ENCODE results near the gene TECTA.
A peak's percentile ranks its signal among the peaks of the same experiment; 100 is the strongest.
"Not testable (repeated sequence)": the region's sequence is repeated elsewhere in the genome, so short reads cannot be mapped to it uniquely, and the experiment has no call there.

The TECTA gene

DNA sequence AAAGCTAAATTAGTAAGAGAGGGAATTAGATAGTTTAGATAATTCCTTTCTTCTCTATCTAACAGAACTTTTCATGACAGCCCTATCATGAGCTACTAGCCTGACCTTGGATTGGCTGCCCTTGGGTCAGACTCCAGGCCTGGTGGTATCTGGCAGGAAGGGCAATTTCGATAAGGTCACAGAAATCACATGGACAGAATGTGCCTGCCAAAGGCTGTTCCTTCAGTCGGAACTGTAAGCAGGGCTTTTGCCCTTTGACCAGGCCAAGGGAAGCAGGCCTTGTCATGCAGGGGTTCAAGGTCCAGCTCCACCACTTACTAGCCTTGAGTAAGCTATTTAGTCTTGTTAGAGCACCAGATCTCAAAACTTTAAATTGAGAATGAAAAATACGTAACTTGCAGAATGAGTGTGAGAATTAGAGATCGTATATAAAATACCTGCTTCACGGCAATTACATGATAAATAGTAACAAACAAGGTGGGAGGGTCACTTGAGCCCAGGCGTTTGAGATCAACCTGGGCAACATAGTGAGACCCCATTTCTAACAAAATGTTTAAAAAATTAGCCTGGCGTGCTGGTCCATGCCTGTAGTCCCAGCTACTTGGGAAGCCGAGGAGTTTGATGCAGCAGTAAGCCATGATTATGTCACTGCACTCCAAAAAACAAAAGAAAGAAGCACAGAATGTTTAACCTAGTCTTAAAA lies 130.7 kb downstream of the TECTA start:
- peaks cover 1% of the 10 kb centered on the region for H3K9me3 Mint-ChIP-seq
- ATAC-seq (ENCODE audit: low read depth) (no peak), DNase-seq (ENCODE audit: low spot score in 2 of 2) (no peak)
- no peaks in the 10 kb centered on the region for H3K36me3 Mint-ChIP-seq
- no peak overlapping the region for H3K27ac Mint-ChIP-seq
- H3K27me3 Mint-ChIP-seq, result peaks cover 5% of the 10 kb centered on the region
- H3K4me1 Mint-ChIP-seq, result peaks cover 7% of the 10 kb centered on the region
- no peak overlapping the region for H3K4me3 Mint-ChIP-seq

DNA sequence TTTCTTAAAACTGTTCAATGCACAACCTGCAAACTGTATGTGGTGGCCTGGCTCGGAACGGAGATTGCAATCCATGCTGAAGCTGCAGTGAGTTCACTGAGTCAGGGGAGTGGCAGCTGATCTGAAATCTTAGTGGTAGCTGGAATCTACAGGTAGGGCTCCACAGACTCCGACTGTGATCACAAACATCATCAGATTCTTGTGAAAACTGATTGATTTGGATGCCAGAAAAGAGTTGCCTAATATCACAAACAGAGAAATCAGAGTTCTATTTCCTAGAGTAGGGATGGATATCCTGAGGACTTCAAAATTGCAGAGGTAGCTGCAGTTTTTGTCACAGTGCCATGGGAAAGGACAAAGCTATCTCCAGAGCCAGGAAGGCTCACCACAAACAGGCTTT lies 134.0 kb downstream of the TECTA start:
- H3K27me3 Mint-ChIP-seq, result peaks cover 1% of the 10 kb centered on the region

DNA sequence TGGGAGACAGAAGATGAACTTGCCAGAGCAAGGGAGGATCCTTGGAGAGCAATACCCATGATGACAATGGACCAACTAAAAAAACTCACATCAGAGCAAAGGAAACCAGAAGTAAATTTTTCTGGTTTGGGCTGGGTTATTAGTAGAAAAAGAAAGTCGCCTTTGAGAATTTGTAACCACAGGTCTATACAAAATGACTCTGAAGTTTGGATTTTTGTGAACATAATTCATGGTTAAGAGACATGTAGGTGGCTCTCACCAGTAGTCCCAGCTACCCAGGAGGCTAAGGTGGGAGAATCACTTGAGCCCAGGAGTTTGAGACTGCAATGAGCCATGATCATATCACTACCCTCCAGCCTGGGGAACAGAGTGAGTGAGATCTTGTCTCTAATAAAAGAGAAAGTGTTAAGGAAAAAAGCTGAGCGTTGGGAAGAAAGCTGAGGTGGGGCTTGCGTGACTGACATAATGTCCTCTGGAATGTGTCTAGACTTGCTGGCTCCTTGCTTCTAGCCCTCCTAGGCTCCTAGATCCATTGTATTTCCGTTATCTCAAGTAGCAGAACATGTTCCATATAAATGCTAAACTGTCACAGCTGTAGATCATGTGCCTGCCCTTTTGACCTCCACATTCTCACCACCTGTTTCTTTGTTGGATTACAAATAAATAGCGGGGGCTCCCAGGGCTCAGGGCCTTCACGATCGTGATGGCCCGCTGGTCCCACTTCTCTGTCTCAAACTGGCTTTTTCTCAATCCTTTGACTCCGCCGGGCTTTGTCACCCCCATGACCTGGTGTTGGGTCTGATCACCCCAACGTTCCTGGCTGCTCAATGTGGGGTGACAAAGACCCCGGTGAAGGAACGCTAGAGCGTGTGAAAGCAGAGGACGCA lies 135.3 kb downstream of the TECTA start:
- DNase-seq (ENCODE audit: low spot score in 2 of 2) (no peak), ATAC-seq (ENCODE audit: low read depth) (no peak)
- H3K4me3 Mint-ChIP-seq, result peak overlapping the region; percentile 74

More for the DNA sequence above, 134.0 kb downstream of the TECTA start:
- Mint-ChIP-seq H3K27ac (no peak overlapping the region), H3K9me3 (no peaks in the 10 kb centered on the region), H3K4me1 (peaks cover 12% of the 10 kb centered on the region), H3K4me3 (no peak overlapping the region), H3K36me3 (no peaks in the 10 kb centered on the region)
- no peak for ATAC-seq (ENCODE audit: low read depth)
- no peak for DNase-seq (ENCODE audit: low spot score in 2 of 2)

DNA sequence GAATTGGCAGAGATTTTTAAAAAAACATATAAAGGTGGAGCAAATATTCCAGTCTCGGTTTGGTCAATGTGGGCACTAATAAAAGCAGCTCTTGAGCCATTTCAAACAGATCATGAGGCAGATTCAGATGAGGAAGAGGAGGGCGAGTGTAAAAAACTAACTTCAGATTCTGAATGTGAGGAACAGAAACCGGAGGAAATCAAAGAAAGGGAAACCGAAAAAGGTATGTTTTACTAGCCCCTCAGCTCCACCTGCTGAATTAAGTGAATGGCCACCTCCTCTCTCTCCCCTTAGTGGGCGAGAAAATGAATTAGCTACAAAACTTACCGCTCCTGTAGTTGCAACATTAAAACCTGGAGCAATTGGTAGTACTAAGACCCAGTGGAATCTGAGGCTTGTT lies 136.2 kb downstream of the TECTA start:
- Mint-ChIP-seq H3K27ac (peak overlapping the region; percentile 70), H3K4me3 (peak overlapping the region; percentile 74), H3K4me1 (peaks cover 12% of the 10 kb centered on the region)
- DNase-seq (ENCODE audit: low spot score in 2 of 2) (peak in 1 of 2 donors; percentile 26), ATAC-seq (ENCODE audit: low read depth) (peak; percentile 80)
- H3K36me3 Mint-ChIP-seq, H3K27me3 Mint-ChIP-seq, H3K9me3 Mint-ChIP-seq: not testable (repeated sequence)

More for the DNA sequence above, 135.3 kb downstream of the TECTA start:
- peaks cover 12% of the 10 kb centered on the region for H3K4me1 Mint-ChIP-seq
- H3K36me3 Mint-ChIP-seq, result no peaks in the 10 kb centered on the region
- H3K27ac Mint-ChIP-seq, result peak overlapping the region; percentile 70
- peaks cover 2% of the 10 kb centered on the region for H3K27me3 Mint-ChIP-seq
- H3K9me3 Mint-ChIP-seq, result no peaks in the 10 kb centered on the region

DNA sequence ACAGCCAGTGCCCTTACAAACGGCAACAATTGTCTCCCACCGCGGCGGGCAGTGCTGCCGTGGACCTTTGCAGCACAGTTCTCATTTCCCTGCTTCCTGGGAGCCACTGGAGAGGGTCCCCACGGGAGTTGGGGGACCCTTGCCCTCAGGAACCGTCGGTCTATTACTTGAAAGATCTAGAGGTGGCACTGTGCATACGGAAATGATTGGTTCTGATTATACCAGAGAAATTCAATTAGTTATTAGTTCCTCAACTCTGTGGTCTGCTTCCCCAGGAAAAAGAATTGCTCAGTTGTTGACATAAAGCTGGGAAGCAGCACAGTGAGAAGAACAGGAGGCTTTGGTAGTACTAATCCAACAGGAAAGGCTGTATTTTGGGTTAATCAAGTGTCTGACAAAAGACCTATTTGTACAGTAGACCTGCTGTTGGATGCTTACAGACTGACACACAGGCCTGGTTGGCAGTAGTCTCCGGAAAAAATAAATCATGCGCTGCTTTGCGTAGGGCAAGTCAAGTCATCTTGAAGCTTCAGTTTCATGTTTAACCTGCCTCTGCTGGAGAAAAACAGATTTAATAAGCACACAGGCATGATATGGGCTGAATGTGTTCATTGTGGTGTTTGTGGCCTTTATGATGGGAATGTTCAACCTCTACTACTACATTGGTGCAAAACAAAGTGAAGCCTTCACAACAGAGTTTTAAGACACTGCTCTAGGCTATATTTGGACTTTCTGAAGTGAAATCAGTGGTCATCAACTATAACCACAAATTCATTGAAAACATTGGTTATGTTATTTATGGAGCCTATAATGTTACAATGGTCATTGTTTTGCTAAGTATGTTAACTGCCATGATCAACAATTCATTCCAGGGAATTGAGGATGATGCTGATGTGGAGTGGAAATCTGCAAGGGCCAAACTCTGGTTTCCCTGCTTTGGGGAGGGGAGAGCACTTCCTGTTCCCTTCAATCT lies 136.9 kb downstream of the TECTA start:
- peak; percentile 56 for ATAC-seq (ENCODE audit: low read depth)
- Mint-ChIP-seq H3K4me3 (peak overlapping the region; percentile 74), H3K36me3 (no peaks in the 10 kb centered on the region), H3K4me1 (peaks cover 12% of the 10 kb centered on the region), H3K27ac (peak overlapping the region; percentile 70), H3K27me3 (peaks cover 2% of the 10 kb centered on the region), H3K9me3 (no peaks in the 10 kb centered on the region)
- no peak for DNase-seq (ENCODE audit: low spot score in 2 of 2)

DNA sequence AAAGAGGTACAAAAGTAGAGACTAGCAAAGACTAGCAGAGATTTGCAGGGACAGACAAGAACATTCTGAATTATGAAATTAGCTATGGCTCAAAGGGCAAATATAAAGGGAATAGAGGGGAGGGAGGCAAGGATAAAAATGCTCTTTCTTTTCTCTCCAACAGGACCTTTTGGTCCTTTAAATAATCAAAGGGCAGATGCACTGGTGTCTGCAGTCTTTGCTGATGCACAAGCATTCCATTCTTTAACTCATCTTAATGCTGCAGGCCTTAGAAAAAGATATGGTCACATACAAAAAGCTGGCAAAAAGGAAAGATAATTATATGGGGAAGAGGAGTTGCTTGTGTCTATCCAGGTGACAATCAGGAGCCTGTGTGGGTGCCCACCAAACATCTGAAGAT lies 137.9 kb downstream of the TECTA start:
- DNase-seq (ENCODE audit: low spot score in 2 of 2), result no peak
- Mint-ChIP-seq H3K27me3 (peaks cover 2% of the 10 kb centered on the region), H3K36me3 (no peaks in the 10 kb centered on the region)

DNA sequence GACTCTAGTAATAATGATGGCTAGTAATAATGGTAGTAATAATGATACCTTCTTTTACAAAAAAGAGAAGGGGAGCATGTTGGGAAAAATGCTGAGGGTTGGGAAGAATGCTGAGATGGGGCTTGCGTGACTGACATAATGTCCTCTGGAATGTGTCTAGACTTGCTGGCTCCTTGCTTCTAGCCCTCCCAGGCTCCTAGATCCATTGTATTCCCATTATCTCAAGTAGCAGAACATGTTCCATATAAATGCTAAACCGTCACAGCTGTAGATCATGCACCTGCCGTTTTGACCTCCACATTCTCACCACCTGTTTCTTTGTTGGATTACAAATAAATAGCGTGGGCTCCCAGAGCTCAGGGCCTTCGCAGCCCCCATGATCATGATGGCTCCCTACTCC lies 139.0 kb downstream of the TECTA start:
- H3K4me3 Mint-ChIP-seq; H3K36me3 Mint-ChIP-seq; DNase-seq (ENCODE audit: low spot score in 2 of 2); H3K27me3 Mint-ChIP-seq; H3K9me3 Mint-ChIP-seq; H3K27ac Mint-ChIP-seq; ATAC-seq (ENCODE audit: low read depth): not testable (repeated sequence)
- H3K4me1 Mint-ChIP-seq, result peaks cover 12% of the 10 kb centered on the region

More for the DNA sequence above, 137.9 kb downstream of the TECTA start:
- no peak overlapping the region for H3K27ac Mint-ChIP-seq
- H3K4me1 Mint-ChIP-seq, result peaks cover 12% of the 10 kb centered on the region
- ATAC-seq (ENCODE audit: low read depth), result no peak
- no peak overlapping the region for H3K4me3 Mint-ChIP-seq
- no peaks in the 10 kb centered on the region for H3K9me3 Mint-ChIP-seq

DNA sequence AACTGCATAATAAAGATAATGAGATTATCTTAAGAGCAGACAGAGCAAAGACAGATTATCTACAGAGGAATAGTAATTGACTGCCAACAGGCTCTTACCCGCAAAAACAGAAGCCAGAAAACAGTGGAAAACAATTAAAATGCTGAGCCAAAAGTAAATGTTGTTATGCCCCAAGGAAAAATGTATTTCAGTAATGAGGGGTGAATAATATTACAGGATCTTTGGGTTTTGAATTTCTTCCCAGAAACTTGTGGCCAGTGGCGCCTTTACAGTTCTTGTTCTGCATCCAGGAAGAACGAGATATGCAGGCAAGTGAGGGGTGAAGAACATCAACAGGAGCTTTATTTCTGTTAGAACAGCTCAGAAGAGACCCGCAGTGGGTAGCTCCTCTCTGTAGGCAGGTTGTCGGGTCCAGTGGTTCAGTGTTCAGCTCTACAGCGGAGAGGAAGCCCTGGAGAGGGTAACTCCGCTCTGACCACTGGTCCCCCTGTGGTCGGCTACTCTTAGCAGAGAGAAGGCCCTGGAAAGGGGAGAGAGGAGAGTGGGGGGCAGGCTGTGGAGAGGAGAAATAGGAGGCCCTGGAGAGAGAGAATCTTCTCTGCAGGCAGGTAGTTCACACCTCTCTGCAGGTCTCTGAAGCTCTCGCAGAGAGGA lies 139.7 kb downstream of the TECTA start:
- H3K27ac Mint-ChIP-seq, result no peak overlapping the region
- H3K4me3 Mint-ChIP-seq, result no peak overlapping the region
- peaks cover 2% of the 10 kb centered on the region for H3K27me3 Mint-ChIP-seq
- DNase-seq (ENCODE audit: low spot score in 2 of 2) (no peak), ATAC-seq (ENCODE audit: low read depth) (no peak)
- H3K9me3 Mint-ChIP-seq, result no peaks in the 10 kb centered on the region
- H3K36me3 Mint-ChIP-seq, result no peaks in the 10 kb centered on the region
- H3K4me1 Mint-ChIP-seq, result peaks cover 12% of the 10 kb centered on the region
